ENCODE results near the gene CNTD1. TPM values are rescaled to one million over a fixed set of nuclear protein-coding genes. Genes with fewer than 3 reads are reported as not detected.

The CNTD1 gene
- total RNA-seq, 2 experiments from 2014 or later, result 0.06 TPM; not detected in 1

DNA sequence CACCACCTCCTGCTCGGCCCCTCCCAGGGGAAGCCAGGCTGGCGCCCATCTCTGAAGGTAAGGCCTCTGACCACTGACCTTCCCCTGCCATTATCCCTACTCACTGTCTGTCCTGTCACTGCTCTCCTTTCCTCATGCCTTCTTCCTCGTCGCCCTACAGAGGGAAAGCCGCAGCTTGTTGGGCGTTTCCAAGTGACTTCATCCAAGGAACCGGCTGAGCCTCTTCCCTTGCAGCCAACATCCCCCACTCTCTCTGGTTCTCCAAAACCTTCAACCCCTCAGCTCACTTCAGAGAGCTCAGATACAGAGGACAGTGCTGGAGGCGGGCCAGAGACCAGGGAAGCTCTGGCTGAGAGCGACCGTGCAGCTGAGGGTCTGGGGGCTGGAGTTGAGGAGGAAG is 3.2 kb upstream of the CNTD1 start:
- H3K9me3 ChIP-seq (ENCODE audit: low read length), result no peaks in the 10 kb centered on the region
- no peaks in the 10 kb centered on the region for H3K36me3 ChIP-seq (ENCODE audit: insufficient read depth, low read length)
- no peaks in the 10 kb centered on the region for H4K20me1 ChIP-seq (ENCODE audit: insufficient read depth, low read length)
- no TSS peak for BruUV-seq (replicated peaks)
- no peaks in the 10 kb centered on the region for H3K9me2 ChIP-seq (ENCODE audit: insufficient read depth, low read length)
- DNase-seq (ENCODE audit: low spot score), result no peak
- ChIA-PET POLR2A (no interaction called here), CTCF (ENCODE audit: unreplicated experiment) (no interaction called here)
- intact Hi-C loops (cut with micrococcal nuclease; ENCODE audit: unreplicated experiment), result no loop called here
- no peak overlapping the region for H3K4me2 ChIP-seq (ENCODE audit: low read length)
- no peak overlapping the region for H3K27ac ChIP-seq (ENCODE audit: low read depth, low read length, poor library complexity, severe bottlenecking)
- no peak overlapping the region for H3K4me3 ChIP-seq (ENCODE audit: low read depth, low read length, poor library complexity, severe bottlenecking)
- no peak overlapping the region for H2AFZ ChIP-seq (ENCODE audit: low read length)
- no peaks in the 10 kb centered on the region for H3K79me2 ChIP-seq (ENCODE audit: insufficient read depth, low read depth, low read length)
- TF ChIP-seq, protein P1, sequence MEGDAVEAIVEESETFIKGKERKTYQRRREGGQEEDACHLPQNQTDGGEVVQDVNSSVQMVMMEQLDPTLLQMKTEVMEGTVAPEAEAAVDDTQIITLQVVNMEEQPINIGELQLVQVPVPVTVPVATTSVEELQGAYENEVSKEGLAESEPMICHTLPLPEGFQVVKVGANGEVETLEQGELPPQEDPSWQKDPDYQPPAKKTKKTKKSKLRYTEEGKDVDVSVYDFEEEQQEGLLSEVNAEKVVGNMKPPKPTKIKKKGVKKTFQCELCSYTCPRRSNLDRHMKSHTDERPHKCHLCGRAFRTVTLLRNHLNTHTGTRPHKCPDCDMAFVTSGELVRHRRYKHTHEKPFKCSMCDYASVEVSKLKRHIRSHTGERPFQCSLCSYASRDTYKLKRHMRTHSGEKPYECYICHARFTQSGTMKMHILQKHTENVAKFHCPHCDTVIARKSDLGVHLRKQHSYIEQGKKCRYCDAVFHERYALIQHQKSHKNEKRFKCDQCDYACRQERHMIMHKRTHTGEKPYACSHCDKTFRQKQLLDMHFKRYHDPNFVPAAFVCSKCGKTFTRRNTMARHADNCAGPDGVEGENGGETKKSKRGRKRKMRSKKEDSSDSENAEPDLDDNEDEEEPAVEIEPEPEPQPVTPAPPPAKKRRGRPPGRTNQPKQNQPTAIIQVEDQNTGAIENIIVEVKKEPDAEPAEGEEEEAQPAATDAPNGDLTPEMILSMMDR (conservative IDR thresholded peaks at IDR 0.05; ENCODE audit: low read length), result no peak
- no peak for TF ChIP-seq EZH2phosphoT487 (IDR thresholded peaks at IDR 0.05; ENCODE audit: borderline replicate concordance, low read depth, low read length)
- H3K4me1 ChIP-seq (ENCODE audit: insufficient read depth, low read length, poor library complexity, severe bottlenecking), result no peaks in the 10 kb centered on the region

DNA sequence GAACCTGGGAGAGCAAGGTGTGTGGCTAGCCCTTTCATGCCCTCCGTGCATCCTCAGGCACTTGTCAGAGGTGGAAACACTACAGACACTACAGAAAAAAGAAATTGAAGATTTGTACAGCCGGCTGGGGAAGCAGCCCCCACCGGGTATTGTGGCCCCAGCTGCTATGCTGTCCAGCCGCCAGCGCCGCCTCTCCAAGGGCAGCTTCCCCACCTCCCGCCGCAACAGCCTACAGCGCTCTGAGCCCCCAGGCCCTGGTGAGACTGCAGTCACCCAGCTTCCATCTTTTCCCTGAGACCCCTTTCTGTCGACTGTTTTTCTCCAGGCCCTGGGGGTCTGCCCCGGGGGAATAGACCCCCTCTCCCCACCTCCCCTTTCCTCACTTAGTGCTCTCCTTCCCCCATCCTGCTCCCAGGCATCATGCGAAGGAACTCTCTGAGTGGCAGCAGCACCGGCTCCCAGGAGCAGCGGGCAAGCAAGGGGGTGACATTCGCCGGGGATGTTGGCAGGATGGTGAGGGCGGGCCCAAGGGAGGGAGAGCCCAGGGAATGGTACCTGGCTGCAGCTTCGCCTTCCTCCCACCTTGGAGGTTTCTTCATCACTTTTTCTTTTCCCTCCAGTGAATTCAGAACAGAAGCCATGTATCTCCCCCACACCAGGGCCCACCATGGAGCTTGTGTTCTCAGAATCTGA is 2.4 kb upstream of the CNTD1 start:
- no peaks in the 10 kb centered on the region for H4K20me1 ChIP-seq (ENCODE audit: insufficient read depth, low read length)

More for the DNA sequence above, 2.4 kb upstream of the CNTD1 start:
- ChIA-PET POLR2A (interaction anchor here (0.5 kb wide), 1 partner anchor 61 kb away, joined by 3 read pairs; no protein-coding TSS in a partner anchor), CTCF (ENCODE audit: unreplicated experiment) (no interaction called here)
- no peak overlapping the region for H3K4me3 ChIP-seq (ENCODE audit: low read depth, low read length, poor library complexity, severe bottlenecking)
- no peaks in the 10 kb centered on the region for H3K9me3 ChIP-seq (ENCODE audit: low read length)
- no peaks in the 10 kb centered on the region for H3K9me2 ChIP-seq (ENCODE audit: insufficient read depth, low read length)
- no peak overlapping the region for H3K27ac ChIP-seq (ENCODE audit: low read depth, low read length, poor library complexity, severe bottlenecking)
- H3K79me2 ChIP-seq (ENCODE audit: insufficient read depth, low read depth, low read length), result no peaks in the 10 kb centered on the region
- H2AFZ ChIP-seq (ENCODE audit: low read length), result no peak overlapping the region
- DNase-seq (ENCODE audit: low spot score), result no peak
- intact Hi-C loops (cut with micrococcal nuclease; ENCODE audit: unreplicated experiment), result no loop called here
- no peaks in the 10 kb centered on the region for H3K4me1 ChIP-seq (ENCODE audit: insufficient read depth, low read length, poor library complexity, severe bottlenecking)
- no peak for TF ChIP-seq EZH2phosphoT487 (IDR thresholded peaks at IDR 0.05; ENCODE audit: borderline replicate concordance, low read depth, low read length)
- TF ChIP-seq, protein P1 (conservative IDR thresholded peaks at IDR 0.05; ENCODE audit: low read length), result no peak
- H3K4me2 ChIP-seq (ENCODE audit: low read length), result no peak overlapping the region
- H3K36me3 ChIP-seq (ENCODE audit: insufficient read depth, low read length), result no peaks in the 10 kb centered on the region
- no TSS peak for BruUV-seq (replicated peaks)

Measured in OCI-LY7 (cell line).